ENCODE results near the gene GJC3.

- no peak for TF ChIP-seq CTCF (IDR thresholded peaks at IDR 0.05)
- TF ChIP-seq POLR2A (IDR thresholded peaks at IDR 0.05; ENCODE audit: low read depth): no peak
- no peak for TF ChIP-seq POLR2AphosphoS5 (IDR thresholded peaks at IDR 0.05)
- no peak for TF ChIP-seq EP300 (IDR thresholded peaks at IDR 0.05)
These were observed 52.9 kb downstream of the GJC3 start for GRCh38 chr7:99876491-99876890.
